HCT116 (cell line): Measurements from ENCODE around the gene HMCN2.

Source experiments
- JUND ChIP-seq: IDR thresholded peaks from 2 replicates; pipeline ENCODE4 v1.6.1; 2012
- ZBTB33 ChIP-seq: IDR thresholded peaks from 2 replicates; pipeline ENCODE4 v1.6.1; 2011; ENCODE audit warnings: mild to moderate bottlenecking, low read length, moderate library complexity; ENCODE audit not compliant: insufficient replicate concordance; ENCODE audit errors: extremely low read depth
- TF ChIP-seq, protein P1 (sequence below), 3 experiments: fragments of 200-600 bp in 1 of 3; sonication (generic) in 1 of 3; IDR thresholded peaks in 2 of 3; conservative IDR thresholded peaks in 1 of 3; 2 replicates each; pipeline ENCODE4 v1.5.1; 2012 to 2017; ENCODE audit warnings: low read depth in 2 of 3, low read length in 2 of 3, antibody characterized with exemption in 1 of 3, borderline replicate concordance in 1 of 3, control low read depth in 1 of 3, mild to moderate bottlenecking in 1 of 3, mixed read lengths in 1 of 3, mixed run types in 1 of 3, moderate library complexity in 1 of 3; ENCODE audit not compliant: insufficient read depth in 1 of 3

DNA sequence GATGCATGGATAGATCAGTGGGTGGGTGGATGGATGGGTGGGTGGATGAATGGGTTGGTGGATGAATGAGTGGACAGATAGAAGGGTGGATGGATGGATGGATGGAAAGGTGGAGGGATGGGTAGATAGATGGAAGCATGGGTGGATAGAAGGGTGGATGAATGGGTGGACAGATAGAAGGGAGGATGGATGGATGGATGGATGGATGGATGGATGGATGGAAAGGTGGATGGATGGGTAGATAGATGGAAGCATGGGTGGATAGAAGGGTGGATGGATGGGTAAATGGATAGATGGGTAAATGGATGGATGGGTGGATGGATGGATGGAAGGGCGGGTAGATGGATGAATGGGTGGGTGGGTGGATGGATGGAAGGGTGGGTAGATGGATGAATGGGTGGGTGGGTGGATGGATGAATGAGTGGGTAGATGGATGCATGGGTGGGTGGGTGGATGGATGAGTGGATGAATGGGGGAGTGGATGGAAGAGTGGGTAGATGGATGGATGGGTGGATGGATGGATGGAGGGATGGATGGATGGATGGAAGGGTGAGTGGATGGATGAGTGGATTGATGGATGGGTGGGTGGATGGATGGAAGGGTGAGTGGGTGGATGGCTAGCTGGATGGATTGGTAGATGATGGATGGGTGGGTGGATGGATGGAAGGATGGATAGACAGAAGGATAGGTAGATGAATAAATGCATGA, 91.5 kb downstream of the HMCN2 start:
- TF ChIP-seq, protein P1, sequence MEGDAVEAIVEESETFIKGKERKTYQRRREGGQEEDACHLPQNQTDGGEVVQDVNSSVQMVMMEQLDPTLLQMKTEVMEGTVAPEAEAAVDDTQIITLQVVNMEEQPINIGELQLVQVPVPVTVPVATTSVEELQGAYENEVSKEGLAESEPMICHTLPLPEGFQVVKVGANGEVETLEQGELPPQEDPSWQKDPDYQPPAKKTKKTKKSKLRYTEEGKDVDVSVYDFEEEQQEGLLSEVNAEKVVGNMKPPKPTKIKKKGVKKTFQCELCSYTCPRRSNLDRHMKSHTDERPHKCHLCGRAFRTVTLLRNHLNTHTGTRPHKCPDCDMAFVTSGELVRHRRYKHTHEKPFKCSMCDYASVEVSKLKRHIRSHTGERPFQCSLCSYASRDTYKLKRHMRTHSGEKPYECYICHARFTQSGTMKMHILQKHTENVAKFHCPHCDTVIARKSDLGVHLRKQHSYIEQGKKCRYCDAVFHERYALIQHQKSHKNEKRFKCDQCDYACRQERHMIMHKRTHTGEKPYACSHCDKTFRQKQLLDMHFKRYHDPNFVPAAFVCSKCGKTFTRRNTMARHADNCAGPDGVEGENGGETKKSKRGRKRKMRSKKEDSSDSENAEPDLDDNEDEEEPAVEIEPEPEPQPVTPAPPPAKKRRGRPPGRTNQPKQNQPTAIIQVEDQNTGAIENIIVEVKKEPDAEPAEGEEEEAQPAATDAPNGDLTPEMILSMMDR (IDR thresholded peaks at IDR 0.05 in 2 of 3, conservative IDR thresholded peaks at IDR 0.05 in 1 of 3; ENCODE audit: borderline replicate concordance in 1 of 3, insufficient read depth in 1 of 3, low read depth in 2 of 3, low read length in 2 of 3), result no peak
- TF ChIP-seq ZBTB33 (no peak), JUND (no peak)
